K562 (cell line): ENCODE data around the gene CCNDBP1. TPM values are rescaled to one million over a fixed set of nuclear protein-coding genes. Genes with fewer than 3 reads are reported as not detected.

ENCODE experiments used
- ATAC-seq: fragments of 200-7000 bp; cut with Tn5 transposase; 3 replicates; pipeline ENCODE4 v1.9.1; 2020; ENCODE audit warnings: moderate library complexity
- BruUV-seq: library from RNA; stranded (reverse); fragments of 400-500 nt; replicated peaks from 2 replicates; lab custom pipeline; 2021; lab: Mats Ljungman, UMichigan
- CTCF ChIA-PET: fragments of 300-600 bp; formaldehyde crosslinking; extraction: SDS; loops from one replicate; lab custom pipeline; 2021; ENCODE audit warnings: low intra/inter-chr PET ratio; lab: Yijun Ruan, JAX
- POLR2A ChIA-PET: fragments of 300-600, 350-650 bp; sonication (Branson Sonifier 250); formaldehyde crosslinking; extraction: SDS; loops from one replicate; lab custom pipeline; 2021; ENCODE audit warnings: antibody characterized with exemption, inconsistent platforms; lab: Yijun Ruan, JAX
- DNase-seq, 4 experiments: peaks; one replicate each; pipeline versions ENCODE4 v3.0.0 to v3.0.0-alpha.2; 2011 to 2018; ENCODE audit warnings: low spot score in 3 of 4, mixed read lengths in 3 of 4; ENCODE audit errors: extremely low read depth in 1 of 4
- FAIRE-seq: peaks from 2 replicates; lab custom pipeline; 2011; peaks lifted over from hg19 to GRCh38; lab: Jason Lieb, UNC
- H2AFZ ChIP-seq: 2 replicates; pipeline ENCODE4 v1.6.0; 2011; ENCODE audit warnings: low read depth, low read length, control low read depth, inconsistent platforms
- H3K27ac ChIP-seq: fragments of 200-600 bp; 3 replicates; pipeline ENCODE4 v1.8.0; 2011; ENCODE audit warnings: low read depth, mild to moderate bottlenecking, control low read depth, inconsistent platforms, low read length, moderate library complexity, mixed read lengths; ENCODE audit errors: extremely low read depth
- H3K27me3 ChIP-seq, 2 experiments: fragments of 300-600 bp in 1 of 2; 2 replicates in 1 of 2; 3 replicates in 1 of 2; pipeline versions ENCODE4 v1.6.0 to v1.8.0; 2011; ENCODE audit warnings: inconsistent platforms in 2 of 2, low read length in 2 of 2, mild to moderate bottlenecking in 1 of 2, mixed read lengths in 1 of 2, moderate library complexity in 1 of 2; ENCODE audit not compliant: control insufficient read depth in 2 of 2, insufficient read depth in 2 of 2
- H3K36me3 ChIP-seq: fragments of 300-600 bp; 3 replicates; pipeline ENCODE4 v1.8.0; 2011; ENCODE audit warnings: mild to moderate bottlenecking, low read length, inconsistent platforms; ENCODE audit not compliant: control insufficient read depth, insufficient read depth
- H3K4me1 ChIP-seq, 2 experiments: fragments of 200-600 bp in 1 of 2; replicated peaks in 1 of 2; 2 replicates in 1 of 2; 3 replicates in 1 of 2; pipeline versions ENCODE4 v1.5.1 to v1.8.0; 2011; ENCODE audit warnings: inconsistent platforms in 2 of 2, low read length in 2 of 2, mild to moderate bottlenecking in 1 of 2, mixed read lengths in 1 of 2, moderate library complexity in 1 of 2; ENCODE audit not compliant: control insufficient read depth in 2 of 2, insufficient read depth in 2 of 2
- H3K4me2 ChIP-seq: 2 replicates; pipeline ENCODE4 v1.6.1; 2011; ENCODE audit warnings: low read length, control low read depth, inconsistent platforms, mixed read lengths; ENCODE audit not compliant: insufficient read depth
- H3K4me3 ChIP-seq: fragments of 200-600 bp; sonication (generic), shearing (Covaris generic); 2 replicates; pipeline ENCODE4 v1.5.1; 2016; ENCODE audit warnings: control low read depth, inconsistent platforms
- H3K79me2 ChIP-seq: fragments of 200-600 bp; 3 replicates; pipeline ENCODE4 v1.8.0; 2011; ENCODE audit warnings: low read length, inconsistent platforms; ENCODE audit not compliant: control insufficient read depth, insufficient read depth
- H3K9ac ChIP-seq, 2 experiments: 2 replicates each; pipeline versions ENCODE4 v1.6.0 to v1.6.1; 2011; ENCODE audit warnings: low read depth in 2 of 2, low read length in 2 of 2, control low read depth in 1 of 2, inconsistent platforms in 1 of 2, mild to moderate bottlenecking in 1 of 2, mixed read lengths in 1 of 2; ENCODE audit not compliant: insufficient read depth in 1 of 2
- H3K9me1 ChIP-seq: one replicate; pipeline ENCODE4 v1.6.0; 2011; ENCODE audit warnings: inconsistent platforms, mild to moderate bottlenecking, low read length, moderate library complexity; ENCODE audit not compliant: control insufficient read depth, insufficient read depth
- H3K9me3 ChIP-seq: replicated peaks from 2 replicates; pipeline ENCODE4 v1.5.1; 2011; ENCODE audit warnings: low read depth, low read length, inconsistent platforms; ENCODE audit not compliant: control insufficient read depth, insufficient read depth
- H4K20me1 ChIP-seq: replicated peaks from 2 replicates; pipeline ENCODE4 v1.6.1; 2011; ENCODE audit warnings: low read length, inconsistent platforms, mixed read lengths; ENCODE audit not compliant: control insufficient read depth, insufficient read depth
- CBFA2T2 ChIP-seq: fragments of 450-650 bp; conservative IDR thresholded peaks from 2 replicates; pipeline ENCODE4 v1.6.1; 2017; ENCODE audit warnings: mild to moderate bottlenecking
- CBFB ChIP-seq: sonication (generic); formaldehyde crosslinking; IDR thresholded peaks from 2 replicates; pipeline ENCODE4 v1.4.0; 2020; ENCODE audit warnings: mild to moderate bottlenecking, missing genetic modification reagents
- KLF10 ChIP-seq: fragments of 250-450 bp; sonication (Bioruptor Pico); IDR thresholded peaks from 2 replicates; pipeline ENCODE4 v1.6.1; 2021; ENCODE audit warnings: matching md5 sums
- RAD21 ChIP-seq, 2 experiments: fragments of 250-450 bp in 1 of 2; fragments of 450-650 bp in 1 of 2; sonication (Bioruptor Pico) in 1 of 2; formaldehyde crosslinking in 1 of 2; IDR thresholded peaks in 1 of 2; conservative IDR thresholded peaks in 1 of 2; 2 replicates each; pipeline versions ENCODE4 v1.4.0 to v1.8.0; 2020 to 2022; ENCODE audit warnings: mild to moderate bottlenecking in 2 of 2, moderate library complexity in 1 of 2
- ZFPM2 ChIP-seq: fragments of 250-450 bp; sonication (Bioruptor Pico); IDR thresholded peaks from 2 replicates; pipeline ENCODE4 v1.5.1; 2022; ENCODE audit warnings: mild to moderate bottlenecking
- WGBS: fragments of 100-300 bp; shearing (Covaris generic); methylation state at CpG from one replicate; pipeline ENCODE4 v1.1.6; 2016; ENCODE audit warnings: low coverage, mixed read lengths; ENCODE audit not compliant: insufficient coverage; ENCODE audit errors: missing lambda C conversion rate; 5-methylcytosine and 5-hydroxymethylcytosine counted together
- in situ Hi-C: fragments of 300-500 bp; cut with MboI; formaldehyde crosslinking; loops from 4 replicates; pipeline ENCODE4 v1.15.0; 2018; ENCODE audit warnings: inconsistent platforms, mixed read lengths
- intact Hi-C: fragments of 100-400 bp; cut with micrococcal nuclease; formaldehyde crosslinking; loops from 2 replicates; pipeline ENCODE4 v1.14.2; 2022
- polyA plus RNA-seq, 8 experiments: library from polyadenylated mRNA; depleted of rRNA in 4 of 8; stranded (reverse) in 5 of 8; unstranded in 3 of 8; fragments of >200 nt; fragmentation: Nextera tagmentation in 2 of 8; fragmentation: Illumina TruSeq in 1 of 8; extraction: Ambion mirVana in 2 of 8; extraction: Trizol in 1 of 8; gene quantifications; 2 replicates each; pipeline versions ENCODE4 v1.2.1 to v1.2.3, GENCODE V29; 2011 to 2014; ENCODE audit warnings: inconsistent platforms in 1 of 8, missing spikeins in 1 of 8
- total RNA-seq, 7 experiments: library from RNA; depleted of rRNA in 6 of 7; stranded (reverse); fragments of >200 nt in 6 of 7; fragmentation: Illumina TruSeq in 2 of 7; extraction: Trizol in 2 of 7; gene quantifications; 2 replicates each; pipeline versions ENCODE4 v1.2.1 to v1.2.3, GENCODE V29; 2011 to 2021; ENCODE audit warnings: low replicate concordance in 1 of 7
- TF ChIP-seq, protein P1 (sequence below): fragments of 250-450 bp; sonication (Bioruptor Pico); IDR thresholded peaks from 2 replicates; pipeline ENCODE4 v1.5.1; 2021; ENCODE audit warnings: mild to moderate bottlenecking
- TF ChIP-seq, protein P2 (sequence below): sonication (generic); formaldehyde crosslinking; IDR thresholded peaks from 2 replicates; pipeline ENCODE4 v1.5.0; 2020; ENCODE audit warnings: missing genetic modification reagents
- TF ChIP-seq, protein P3 (sequence below): sonication (generic); formaldehyde crosslinking; IDR thresholded peaks from 2 replicates; pipeline ENCODE4 v1.8.0; 2022; ENCODE audit warnings: mild to moderate bottlenecking, missing genetic modification reagents

The CCNDBP1 gene
- total and polyA plus RNA-seq, 9 of the 15 experiments (the other 6 are each of a cell fraction or from before 2014, with no cell fraction given) = 37.0 to 111 (median 55.5) TPM

DNA sequence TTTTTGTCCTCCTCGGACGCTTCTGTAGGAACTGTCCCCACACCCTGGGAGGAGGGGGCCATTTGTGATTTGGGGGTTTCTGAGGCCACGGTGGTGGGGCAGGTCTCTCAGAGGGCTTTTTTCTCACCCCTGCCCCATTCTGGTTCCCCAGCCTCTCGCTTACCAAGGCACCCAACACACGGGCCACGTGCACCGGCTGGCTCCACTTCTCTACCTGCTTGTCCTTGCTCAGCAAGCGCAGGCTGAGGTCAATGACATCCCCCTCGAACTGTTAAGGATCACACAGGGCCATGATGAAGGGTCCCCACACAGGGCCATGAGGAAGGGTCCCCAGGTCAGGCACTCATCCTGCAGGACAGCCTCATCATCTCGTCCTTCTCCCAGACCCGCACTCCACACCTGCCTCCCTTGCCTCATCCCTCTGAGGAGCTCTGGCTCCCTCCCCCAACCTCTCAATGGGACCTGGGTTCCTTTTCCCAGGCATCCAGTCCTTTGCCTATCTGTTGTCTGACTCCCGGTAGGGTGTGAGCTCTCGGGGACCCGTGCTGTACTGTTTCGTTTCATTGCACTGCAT is 25.1 kb downstream of the CCNDBP1 start (continued):
- TF ChIP-seq, protein P1, sequence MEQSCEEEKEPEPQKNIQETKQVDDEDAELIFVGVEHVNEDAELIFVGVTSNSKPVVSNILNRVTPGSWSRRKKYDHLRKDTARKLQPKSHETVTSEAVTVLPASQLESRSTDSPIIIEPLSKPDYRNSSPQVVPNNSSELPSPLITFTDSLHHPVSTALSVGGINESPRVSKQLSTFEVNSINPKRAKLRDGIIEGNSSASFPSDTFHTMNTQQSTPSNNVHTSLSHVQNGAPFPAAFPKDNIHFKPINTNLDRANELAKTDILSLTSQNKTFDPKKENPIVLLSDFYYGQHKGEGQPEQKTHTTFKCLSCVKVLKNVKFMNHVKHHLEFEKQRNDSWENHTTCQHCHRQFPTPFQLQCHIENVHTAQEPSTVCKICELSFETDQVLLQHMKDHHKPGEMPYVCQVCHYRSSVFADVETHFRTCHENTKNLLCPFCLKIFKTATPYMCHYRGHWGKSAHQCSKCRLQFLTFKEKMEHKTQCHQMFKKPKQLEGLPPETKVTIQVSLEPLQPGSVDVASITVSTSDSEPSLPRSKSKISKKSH (CRISPR knock-in tag) = no peak
- TF ChIP-seq KLF10 (CRISPR knock-in tag) = no peak
- no peak for TF ChIP-seq CBFB (CRISPR knock-in tag)
- no peak for TF ChIP-seq CBFA2T2
- TF ChIP-seq ZFPM2 (CRISPR knock-in tag) = no peak

DNA sequence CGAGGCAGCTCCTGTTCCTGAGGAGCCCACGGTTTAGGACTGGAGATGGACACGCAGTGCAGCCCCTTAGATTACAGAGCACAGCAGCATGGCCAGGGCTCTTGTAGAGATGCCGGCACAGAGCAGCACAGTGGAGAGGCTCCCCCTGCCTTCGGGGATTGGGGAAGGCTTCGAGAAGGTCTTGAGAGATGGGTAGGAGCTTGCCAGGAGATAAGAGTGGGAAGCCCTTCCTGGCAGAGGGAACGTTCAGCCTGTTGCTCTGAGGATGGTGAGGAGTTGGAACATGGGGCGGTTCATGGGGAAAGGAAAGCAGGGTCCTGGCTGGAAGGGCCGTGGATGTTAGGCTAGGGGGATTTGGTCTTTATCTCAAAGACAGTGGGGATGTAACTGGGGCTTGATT is 25.6 kb downstream of the CCNDBP1 start:
- no TSS peak for BruUV-seq

More for the DNA sequence above, 25.6 kb downstream of the CCNDBP1 start:
- no peak overlapping the region for H3K4me2 ChIP-seq
- ChIA-PET POLR2A (interaction anchor here (1.1 kb wide), 1 partner anchor 10 kb away, joined by 4 read pairs; the partner anchor contains the start of gene EPB42), CTCF (no interaction called here)
- peaks cover 0 to 8% of the 10 kb centered on the region in 2 experiments; a peak in 1 of 5 replicates for H3K27me3 ChIP-seq
- no peaks in the 10 kb centered on the region for H3K36me3 ChIP-seq
- no peaks in the 10 kb centered on the region for H3K9me1 ChIP-seq
- peaks cover 0 to 13% of the 10 kb centered on the region in 2 experiments; a peak in 3 of 5 replicates for H3K4me1 ChIP-seq
- FAIRE-seq (no peak), ATAC-seq (peak; percentile 38; the same call in 2 of the 3 replicates), DNase-seq (peak in 1 of 4 experiments; percentile 22)
- no peaks in the 10 kb centered on the region for H3K79me2 ChIP-seq
- intact Hi-C loops (no loop called here), in situ Hi-C loops (no loop called here)
- peak overlapping the region; percentile 42; the same call in 1 of the 2 replicates for H2AFZ ChIP-seq
- WGBS = 30% methylated on average over 9 of the region's 9 CpGs
- H3K4me3 ChIP-seq = no peak overlapping the region
- TF ChIP-seq, protein P2, sequence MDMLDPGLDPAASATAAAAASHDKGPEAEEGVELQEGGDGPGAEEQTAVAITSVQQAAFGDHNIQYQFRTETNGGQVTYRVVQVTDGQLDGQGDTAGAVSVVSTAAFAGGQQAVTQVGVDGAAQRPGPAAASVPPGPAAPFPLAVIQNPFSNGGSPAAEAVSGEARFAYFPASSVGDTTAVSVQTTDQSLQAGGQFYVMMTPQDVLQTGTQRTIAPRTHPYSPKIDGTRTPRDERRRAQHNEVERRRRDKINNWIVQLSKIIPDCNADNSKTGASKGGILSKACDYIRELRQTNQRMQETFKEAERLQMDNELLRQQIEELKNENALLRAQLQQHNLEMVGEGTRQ (CRISPR knock-in tag) = no peak
- TF ChIP-seq, protein P3, sequence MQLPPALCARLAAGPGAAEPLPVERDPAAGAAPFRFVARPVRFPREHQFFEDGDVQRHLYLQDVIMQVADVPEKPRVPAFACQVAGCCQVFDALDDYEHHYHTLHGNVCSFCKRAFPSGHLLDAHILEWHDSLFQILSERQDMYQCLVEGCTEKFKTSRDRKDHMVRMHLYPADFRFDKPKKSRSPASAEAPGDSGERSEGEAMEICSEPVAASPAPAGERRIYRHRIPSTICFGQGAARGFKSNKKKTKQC (CRISPR knock-in tag) = no peak
- peak in 1 of 2 experiments; percentile 18; a peak in 1 of 4 replicates for TF ChIP-seq RAD21 (CRISPR knock-in tag; conservative IDR thresholded peaks at IDR 0.05 in 1 of 2, IDR thresholded peaks at IDR 0.05 in 1 of 2)
- peak overlapping the region in 1 of 2 experiments; percentile 32; a peak in 1 of 4 replicates for H3K9ac ChIP-seq
- no peaks in the 10 kb centered on the region for H3K9me3 ChIP-seq
- H3K27ac ChIP-seq = no peak overlapping the region
- no peaks in the 10 kb centered on the region for H4K20me1 ChIP-seq
